ENCODE results near the gene EFNA5.

The EFNA5 gene

GRCh38 chr5:107469485-107470294 lies 201.0 kb downstream of the EFNA5 start:
- Mint-ChIP-seq H3K9me3 (no peaks in the 10 kb centered on the region), H3K36me3 (ENCODE audit: low read depth) (no peaks in the 10 kb centered on the region), H3K27ac (no peak overlapping the region), H3K27me3 (ENCODE audit: low read depth) (no peaks in the 10 kb centered on the region), H3K4me1 (ENCODE audit: low read depth) (peaks cover 5% of the 10 kb centered on the region), H3K4me3 (no peak overlapping the region)

GRCh38 chr5:107469064-107469463 lies 201.7 kb downstream of the EFNA5 start:
- no peaks in the 10 kb centered on the region for H3K27me3 Mint-ChIP-seq (ENCODE audit: low read depth)
- H3K9me3 Mint-ChIP-seq: no peaks in the 10 kb centered on the region
- H3K36me3 Mint-ChIP-seq (ENCODE audit: low read depth): no peaks in the 10 kb centered on the region
- no peak overlapping the region for H3K27ac Mint-ChIP-seq
- peaks cover 5% of the 10 kb centered on the region for H3K4me1 Mint-ChIP-seq (ENCODE audit: low read depth)
- no peak overlapping the region for H3K4me3 Mint-ChIP-seq

DNA sequence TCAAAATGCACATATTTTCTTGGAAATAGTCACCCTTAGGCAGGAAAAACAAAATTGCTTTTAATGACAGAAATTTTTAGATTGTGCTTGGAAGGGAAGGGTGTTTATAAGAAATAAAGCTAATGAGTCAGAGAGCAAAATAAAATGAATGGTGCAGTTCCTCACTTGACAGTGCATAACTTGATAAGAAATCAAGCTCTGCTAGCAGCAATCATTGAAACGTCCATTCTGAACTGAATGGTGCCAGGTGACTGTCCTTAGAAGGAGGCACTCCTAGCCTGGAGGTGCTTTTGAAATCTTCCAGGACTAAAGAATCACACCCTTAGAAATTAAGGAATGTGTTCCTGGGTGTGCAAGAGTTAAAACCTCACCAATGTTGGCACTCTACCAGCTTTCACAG lies 202.5 kb downstream of the EFNA5 start:
- H3K27ac Mint-ChIP-seq: no peak overlapping the region
- H3K4me1 Mint-ChIP-seq (ENCODE audit: low read depth): peaks cover 5% of the 10 kb centered on the region

GRCh38 chr5:107467137-107467932 lies 203.4 kb downstream of the EFNA5 start:
- Mint-ChIP-seq H3K36me3 (ENCODE audit: low read depth) (no peaks in the 10 kb centered on the region), H3K27ac (no peak overlapping the region), H3K4me3 (no peak overlapping the region), H3K4me1 (ENCODE audit: low read depth) (peaks cover 5% of the 10 kb centered on the region), H3K27me3 (ENCODE audit: low read depth) (peaks cover 4% of the 10 kb centered on the region), H3K9me3 (no peaks in the 10 kb centered on the region)

More for the DNA sequence above, 202.5 kb downstream of the EFNA5 start:
- Mint-ChIP-seq H3K4me3 (no peak overlapping the region), H3K36me3 (ENCODE audit: low read depth) (no peaks in the 10 kb centered on the region), H3K27me3 (ENCODE audit: low read depth) (no peaks in the 10 kb centered on the region), H3K9me3 (no peaks in the 10 kb centered on the region)

DNA sequence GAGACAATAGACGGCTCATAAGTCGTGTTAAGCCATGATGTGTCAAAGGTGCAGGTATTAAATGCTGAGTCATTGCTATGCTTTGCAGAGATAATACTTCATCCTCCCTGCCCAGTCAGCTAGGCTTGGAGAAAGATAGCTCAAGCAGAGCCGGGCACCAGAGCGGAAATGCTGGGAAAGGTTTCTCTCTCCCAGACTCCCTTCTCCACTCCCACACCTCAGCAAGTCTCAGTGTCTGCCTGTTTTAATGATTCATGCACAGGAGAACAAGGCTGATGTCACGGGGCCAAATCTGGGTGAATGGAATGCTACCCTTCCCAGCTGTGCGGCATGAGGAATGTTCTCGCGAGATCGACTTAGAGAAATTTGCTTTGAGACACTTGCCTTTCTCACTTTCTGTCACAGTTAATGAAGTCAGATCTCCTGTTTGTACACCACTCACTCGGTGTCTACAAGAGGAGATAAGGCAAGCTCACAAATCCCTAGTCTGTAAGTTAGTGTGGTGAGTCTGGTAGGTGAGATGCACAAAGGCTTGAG lies 204.4 kb downstream of the EFNA5 start:
- H3K36me3 Mint-ChIP-seq (ENCODE audit: low read depth): no peaks in the 10 kb centered on the region
- H3K27ac Mint-ChIP-seq: no peak overlapping the region
- peaks cover 8% of the 10 kb centered on the region for H3K27me3 Mint-ChIP-seq (ENCODE audit: low read depth)
- H3K4me1 Mint-ChIP-seq (ENCODE audit: low read depth): peaks cover 5% of the 10 kb centered on the region
- H3K9me3 Mint-ChIP-seq: no peaks in the 10 kb centered on the region
- H3K4me3 Mint-ChIP-seq: no peak overlapping the region

GRCh38 chr5:107464876-107465275 lies 205.9 kb downstream of the EFNA5 start:
- H3K9me3 Mint-ChIP-seq: no peaks in the 10 kb centered on the region
- peaks cover 8% of the 10 kb centered on the region for H3K27me3 Mint-ChIP-seq (ENCODE audit: low read depth)
- no peak overlapping the region for H3K4me3 Mint-ChIP-seq
- no peaks in the 10 kb centered on the region for H3K36me3 Mint-ChIP-seq (ENCODE audit: low read depth)
- peaks cover 5% of the 10 kb centered on the region for H3K4me1 Mint-ChIP-seq (ENCODE audit: low read depth)
- no peak overlapping the region for H3K27ac Mint-ChIP-seq

DNA sequence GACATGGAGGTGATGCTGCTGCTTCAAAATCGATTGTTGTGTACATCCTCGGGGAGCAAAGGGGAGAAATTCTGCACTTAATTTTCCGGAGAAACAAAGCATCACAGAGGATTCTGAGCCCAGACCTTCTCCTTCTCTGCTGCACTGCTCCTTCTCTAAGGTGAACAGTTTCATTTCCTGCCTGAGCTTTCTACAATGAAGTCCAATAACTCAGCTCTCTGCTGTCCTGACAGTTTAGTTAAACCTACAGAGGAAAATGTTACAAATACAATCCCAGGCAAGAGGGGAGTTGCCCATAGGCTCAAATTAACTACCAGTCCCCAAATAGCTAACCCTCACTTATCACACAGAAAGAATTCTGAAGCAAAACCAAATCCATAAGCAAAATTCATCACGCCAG lies 206.3 kb downstream of the EFNA5 start:
- Mint-ChIP-seq H3K4me1 (ENCODE audit: low read depth) (peaks cover 2% of the 10 kb centered on the region), H3K27me3 (ENCODE audit: low read depth) (peaks cover 9% of the 10 kb centered on the region), H3K4me3 (no peak overlapping the region), H3K36me3 (ENCODE audit: low read depth) (no peaks in the 10 kb centered on the region), H3K9me3 (no peaks in the 10 kb centered on the region), H3K27ac (no peak overlapping the region)

- peaks cover 13% of the 10 kb centered on the region for H3K27me3 Mint-ChIP-seq (ENCODE audit: low read depth)
- H3K4me3 Mint-ChIP-seq: no peak overlapping the region
- H3K36me3 Mint-ChIP-seq (ENCODE audit: low read depth): no peaks in the 10 kb centered on the region
- no peak overlapping the region for H3K27ac Mint-ChIP-seq
- no peaks in the 10 kb centered on the region for H3K4me1 Mint-ChIP-seq (ENCODE audit: low read depth)
- H3K9me3 Mint-ChIP-seq: no peaks in the 10 kb centered on the region
Measured at GRCh38 chr5:107463731-107464130, 207.0 kb downstream of the EFNA5 start.

DNA sequence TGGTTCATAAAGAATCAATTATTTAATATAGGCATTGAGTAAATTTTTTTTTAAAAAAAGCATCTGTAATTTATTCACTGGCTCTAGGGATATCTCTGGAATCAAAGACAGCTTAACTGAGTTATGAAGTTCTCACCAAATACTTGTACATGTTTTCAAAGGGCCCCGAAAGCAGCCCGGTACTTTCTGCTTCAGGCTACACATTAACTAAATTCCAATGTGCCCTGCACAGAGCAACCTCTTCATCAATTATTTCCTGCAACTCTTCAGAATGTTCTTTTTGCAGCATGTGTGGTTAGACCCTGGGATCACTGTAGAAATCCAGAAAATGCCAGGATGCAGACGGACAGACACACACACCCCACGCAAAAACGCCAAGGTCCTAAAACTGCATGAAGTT lies 209.0 kb downstream of the EFNA5 start:
- Mint-ChIP-seq H3K36me3 (ENCODE audit: low read depth) (no peaks in the 10 kb centered on the region), H3K27ac (no peak overlapping the region), H3K4me3 (no peak overlapping the region)

DNA sequence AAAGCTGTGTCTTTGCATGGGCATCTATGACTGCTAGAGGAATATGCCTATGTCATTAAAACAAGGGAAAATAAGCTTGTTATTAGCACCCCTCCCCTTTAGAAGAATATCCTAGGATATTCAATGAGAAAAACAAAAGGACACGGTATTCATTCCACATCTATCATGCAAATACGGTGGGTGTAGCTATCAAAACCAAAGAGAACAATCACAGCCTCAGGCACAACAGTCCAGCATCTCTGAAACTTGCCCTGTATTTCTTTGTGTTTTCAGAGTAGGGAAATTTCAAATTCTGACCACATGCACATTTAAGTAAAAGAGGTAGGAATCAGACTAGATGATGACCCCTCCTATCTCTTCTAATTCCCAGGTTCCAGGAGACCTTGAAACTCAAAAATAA lies 209.9 kb downstream of the EFNA5 start:
- H3K4me3 Mint-ChIP-seq: no peak overlapping the region
- H3K27ac Mint-ChIP-seq: no peak overlapping the region
- H3K36me3 Mint-ChIP-seq (ENCODE audit: low read depth): no peaks in the 10 kb centered on the region
- no peaks in the 10 kb centered on the region for H3K4me1 Mint-ChIP-seq (ENCODE audit: low read depth)
- H3K9me3 Mint-ChIP-seq: no peaks in the 10 kb centered on the region
- peaks cover 19% of the 10 kb centered on the region for H3K27me3 Mint-ChIP-seq (ENCODE audit: low read depth)

More for the DNA sequence above, 209.0 kb downstream of the EFNA5 start:
- no peaks in the 10 kb centered on the region for H3K4me1 Mint-ChIP-seq (ENCODE audit: low read depth)
- no peaks in the 10 kb centered on the region for H3K9me3 Mint-ChIP-seq
- H3K27me3 Mint-ChIP-seq (ENCODE audit: low read depth): peaks cover 19% of the 10 kb centered on the region

DNA sequence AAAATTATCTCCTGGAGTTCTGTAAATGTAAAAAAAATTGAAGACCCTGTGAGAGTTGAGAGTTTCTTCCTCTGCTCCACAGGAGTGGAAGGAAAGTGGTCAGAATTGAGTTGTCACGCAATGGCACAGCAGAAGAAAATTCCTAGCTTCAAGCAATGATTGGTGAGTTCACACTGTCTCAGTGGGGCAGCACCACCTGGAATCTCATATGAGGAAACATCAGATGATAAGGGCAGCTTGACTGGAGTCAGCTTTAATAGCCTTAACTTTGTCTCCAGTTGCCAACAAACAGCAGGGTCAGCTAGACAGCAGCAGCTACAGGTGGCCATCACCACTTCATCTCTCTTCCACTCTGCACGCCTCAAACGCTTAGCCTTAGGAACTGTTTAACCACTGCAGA lies 211.1 kb downstream of the EFNA5 start:
- no peaks in the 10 kb centered on the region for H3K36me3 Mint-ChIP-seq (ENCODE audit: low read depth)
- peaks cover 27% of the 10 kb centered on the region for H3K27me3 Mint-ChIP-seq (ENCODE audit: low read depth)
- no peak overlapping the region for H3K4me3 Mint-ChIP-seq
- no peaks in the 10 kb centered on the region for H3K4me1 Mint-ChIP-seq (ENCODE audit: low read depth)
- H3K27ac Mint-ChIP-seq: no peak overlapping the region
- H3K9me3 Mint-ChIP-seq: no peaks in the 10 kb centered on the region

GRCh38 chr5:107458322-107458721 lies 212.4 kb downstream of the EFNA5 start:
- peaks cover 29% of the 10 kb centered on the region for H3K27me3 Mint-ChIP-seq (ENCODE audit: low read depth)
- H3K9me3 Mint-ChIP-seq: no peaks in the 10 kb centered on the region
- H3K36me3 Mint-ChIP-seq (ENCODE audit: low read depth): no peaks in the 10 kb centered on the region
- H3K4me1 Mint-ChIP-seq (ENCODE audit: low read depth): no peaks in the 10 kb centered on the region
- H3K4me3 Mint-ChIP-seq: no peak overlapping the region
- H3K27ac Mint-ChIP-seq: no peak overlapping the region

- Mint-ChIP-seq H3K4me3 (no peak overlapping the region), H3K27ac (no peak overlapping the region)
Measured at GRCh38 chr5:107457881-107458280, 212.9 kb downstream of the EFNA5 start.

DNA sequence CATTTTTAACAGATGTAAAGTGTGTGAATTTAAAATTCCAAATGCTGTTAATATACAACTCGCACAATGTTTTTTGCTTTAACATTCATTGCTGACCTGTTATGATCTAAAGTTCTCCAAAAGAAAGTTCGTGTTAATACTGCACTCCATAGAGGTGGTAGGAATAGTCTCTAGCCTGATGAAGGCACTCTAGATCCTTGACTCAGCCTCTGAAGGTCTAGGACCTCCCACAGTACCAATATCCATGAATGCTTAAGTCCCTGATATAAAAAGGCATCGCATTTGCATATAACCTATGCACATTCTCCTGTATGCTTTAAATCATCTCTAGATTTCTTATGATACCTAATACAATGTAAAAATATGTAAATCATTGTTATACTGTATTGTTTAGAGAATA lies 213.6 kb downstream of the EFNA5 start:
- Mint-ChIP-seq H3K27me3 (ENCODE audit: low read depth) (peaks cover 25% of the 10 kb centered on the region), H3K4me3 (no peak overlapping the region), H3K27ac (no peak overlapping the region), H3K4me1 (ENCODE audit: low read depth) (no peaks in the 10 kb centered on the region), H3K36me3 (ENCODE audit: low read depth) (no peaks in the 10 kb centered on the region), H3K9me3 (no peaks in the 10 kb centered on the region)

More at GRCh38 chr5:107457881-107458280, 212.9 kb downstream of the EFNA5 start:
- Mint-ChIP-seq H3K27me3 (ENCODE audit: low read depth) (peaks cover 29% of the 10 kb centered on the region), H3K4me1 (ENCODE audit: low read depth) (no peaks in the 10 kb centered on the region), H3K9me3 (no peaks in the 10 kb centered on the region), H3K36me3 (ENCODE audit: low read depth) (no peaks in the 10 kb centered on the region)

DNA sequence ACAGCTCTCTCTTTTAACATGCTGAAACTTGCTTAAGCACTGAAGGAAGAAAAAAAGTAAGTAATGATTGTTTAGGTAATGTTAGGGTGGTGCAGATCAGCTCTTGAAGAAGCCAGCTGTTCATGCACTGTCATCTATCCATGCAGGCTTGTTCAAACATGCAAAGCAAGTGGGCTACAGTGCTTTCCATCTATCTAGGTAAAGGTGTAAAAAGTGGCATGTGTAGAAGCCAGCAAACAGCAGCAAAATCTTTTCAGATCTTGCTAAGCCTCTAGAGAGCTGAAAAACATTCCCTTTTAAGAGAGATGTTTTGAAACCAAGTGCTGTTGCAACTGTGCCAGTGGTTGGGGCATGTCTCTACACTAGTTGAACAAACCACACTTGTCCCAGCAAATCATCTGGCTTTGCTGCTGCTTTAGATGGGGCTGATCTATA lies 214.4 kb downstream of the EFNA5 start:
- H3K27ac Mint-ChIP-seq: no peak overlapping the region
- H3K27me3 Mint-ChIP-seq (ENCODE audit: low read depth): peaks cover 21% of the 10 kb centered on the region
- H3K4me3 Mint-ChIP-seq: no peak overlapping the region
- H3K9me3 Mint-ChIP-seq: no peaks in the 10 kb centered on the region
- no peaks in the 10 kb centered on the region for H3K36me3 Mint-ChIP-seq (ENCODE audit: low read depth)
- H3K4me1 Mint-ChIP-seq (ENCODE audit: low read depth): no peaks in the 10 kb centered on the region
